GM18499 (cell line): ENCODE results near the gene CCDC74B.
A peak's percentile ranks its signal among the peaks of the same experiment; 100 is the strongest.
"Not testable (repeated sequence)": the region's sequence is repeated elsewhere in the genome, so short reads cannot be mapped to it uniquely, and the experiment has no call there.

Experiments used
- ATAC-seq: cut with Tn5 transposase; IDR thresholded peaks from one replicate; pipeline ENCODE4 v1.9.1; 2021; ENCODE audit warnings: moderate number of reproducible peaks; ENCODE audit not compliant: insufficient read depth, unreplicated experiment

Gene CCDC74B

DNA sequence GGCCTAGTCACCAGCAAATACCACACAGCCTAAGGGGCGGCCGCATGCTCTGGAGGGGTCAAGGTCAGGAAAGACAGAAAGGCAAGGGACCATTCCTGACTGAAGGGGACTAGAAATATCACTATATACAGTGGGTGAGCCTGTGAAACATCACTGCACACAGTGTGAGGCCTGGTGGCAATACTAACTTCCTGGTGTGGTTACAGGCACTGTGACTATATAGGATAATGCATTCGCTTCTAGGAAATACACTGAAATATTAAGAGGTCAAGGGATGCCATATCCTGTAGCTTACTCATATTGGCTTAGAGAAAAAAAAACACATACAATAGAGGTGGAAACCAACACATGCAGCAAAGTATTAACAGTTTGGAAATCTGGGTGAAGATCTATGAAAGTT lies 24.3 kb upstream of the CCDC74B start:
- ATAC-seq = not testable (repeated sequence)

DNA sequence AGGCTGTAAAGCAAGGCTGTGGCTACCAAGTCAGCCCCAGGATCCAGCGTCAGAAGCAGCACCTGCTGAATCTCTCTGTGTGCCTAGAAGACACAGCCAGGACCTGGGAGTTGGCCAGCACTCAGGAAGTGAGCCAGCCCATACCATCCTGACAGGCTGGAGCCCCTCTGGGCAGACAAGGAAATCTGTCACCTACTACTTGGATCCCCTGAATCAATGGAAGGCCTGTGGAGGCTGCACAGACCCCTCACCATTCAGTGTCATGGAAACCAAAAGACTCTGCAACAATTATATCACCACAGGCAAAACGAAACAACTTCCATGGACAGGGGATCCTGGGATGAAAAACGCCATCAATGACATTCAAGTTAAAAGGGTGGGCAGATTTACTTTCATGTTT lies 21.7 kb upstream of the CCDC74B start:
- not testable (repeated sequence) for ATAC-seq

DNA sequence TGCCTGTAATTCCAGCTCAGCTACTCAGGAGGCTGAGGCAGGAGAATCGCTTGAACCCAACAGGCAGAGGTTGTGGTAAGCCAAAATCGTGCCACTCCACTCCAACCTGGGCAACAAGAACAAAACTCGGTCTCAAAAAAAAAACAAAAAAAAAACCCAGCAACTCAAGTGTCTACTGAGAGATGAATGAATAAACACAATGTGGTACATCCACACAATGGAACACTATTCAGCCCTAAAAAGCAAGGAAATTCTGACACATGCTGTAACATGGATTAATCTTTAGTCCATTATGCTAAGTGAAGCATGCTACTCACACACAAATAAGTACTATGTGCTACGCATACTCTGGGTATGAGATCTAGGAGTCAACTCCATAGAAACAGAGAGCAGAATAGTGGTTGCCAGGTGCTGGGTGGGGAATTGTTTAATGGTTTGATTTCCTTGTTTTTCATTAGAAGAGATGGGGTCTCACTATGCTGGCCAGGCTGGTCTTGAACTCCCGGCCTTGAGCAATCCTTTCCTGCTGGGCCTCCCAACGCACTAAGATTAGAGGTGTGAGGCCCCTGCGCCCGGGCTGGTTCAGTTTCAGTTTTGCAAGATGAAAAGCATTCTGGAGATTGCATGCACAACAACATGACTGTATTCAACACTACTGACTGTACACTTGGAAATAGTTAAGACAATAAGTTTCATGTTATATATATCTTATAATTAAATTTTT lies 20.5 kb upstream of the CCDC74B start:
- ATAC-seq = no peak

DNA sequence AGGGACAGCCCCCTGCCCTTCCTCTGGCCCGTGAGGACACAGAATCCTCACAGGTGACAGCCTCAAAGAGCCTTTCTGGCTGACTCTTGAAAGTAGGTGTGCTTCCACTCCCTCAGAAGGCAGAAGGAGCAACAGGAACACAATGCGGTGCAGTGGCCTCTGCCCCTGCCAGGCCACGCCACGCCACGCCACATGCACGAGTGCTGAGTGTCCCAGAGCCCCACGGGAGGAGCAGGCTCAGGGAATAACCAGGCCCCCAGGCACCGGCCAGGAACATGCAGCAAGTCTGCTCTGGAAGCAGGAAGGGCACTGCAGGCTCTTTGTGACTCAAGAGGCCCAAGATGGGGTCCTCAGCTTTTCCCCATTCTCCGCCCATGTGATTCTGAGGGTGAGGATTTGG lies 18.1 kb upstream of the CCDC74B start:
- no peak for ATAC-seq

DNA sequence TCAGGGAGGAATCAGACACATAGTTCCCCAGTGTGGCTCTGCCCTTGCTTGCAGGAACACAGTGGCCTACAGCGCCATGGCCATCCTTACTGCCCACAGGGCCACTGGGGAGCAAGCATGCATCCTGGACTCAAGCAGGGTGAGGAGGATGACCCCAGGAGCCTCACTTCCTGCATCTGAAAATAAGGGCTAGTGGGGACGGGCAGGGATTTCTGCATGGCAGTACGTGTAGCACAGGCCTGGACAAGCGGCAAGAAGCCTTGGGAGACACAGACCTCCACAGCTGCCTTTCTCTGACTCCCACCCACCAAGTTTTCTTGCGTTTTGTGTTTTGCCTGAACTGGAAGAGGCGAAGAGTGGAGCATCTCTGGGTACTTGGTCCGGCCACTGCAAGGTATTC lies 17.6 kb upstream of the CCDC74B start:
- not testable (repeated sequence) for ATAC-seq

DNA sequence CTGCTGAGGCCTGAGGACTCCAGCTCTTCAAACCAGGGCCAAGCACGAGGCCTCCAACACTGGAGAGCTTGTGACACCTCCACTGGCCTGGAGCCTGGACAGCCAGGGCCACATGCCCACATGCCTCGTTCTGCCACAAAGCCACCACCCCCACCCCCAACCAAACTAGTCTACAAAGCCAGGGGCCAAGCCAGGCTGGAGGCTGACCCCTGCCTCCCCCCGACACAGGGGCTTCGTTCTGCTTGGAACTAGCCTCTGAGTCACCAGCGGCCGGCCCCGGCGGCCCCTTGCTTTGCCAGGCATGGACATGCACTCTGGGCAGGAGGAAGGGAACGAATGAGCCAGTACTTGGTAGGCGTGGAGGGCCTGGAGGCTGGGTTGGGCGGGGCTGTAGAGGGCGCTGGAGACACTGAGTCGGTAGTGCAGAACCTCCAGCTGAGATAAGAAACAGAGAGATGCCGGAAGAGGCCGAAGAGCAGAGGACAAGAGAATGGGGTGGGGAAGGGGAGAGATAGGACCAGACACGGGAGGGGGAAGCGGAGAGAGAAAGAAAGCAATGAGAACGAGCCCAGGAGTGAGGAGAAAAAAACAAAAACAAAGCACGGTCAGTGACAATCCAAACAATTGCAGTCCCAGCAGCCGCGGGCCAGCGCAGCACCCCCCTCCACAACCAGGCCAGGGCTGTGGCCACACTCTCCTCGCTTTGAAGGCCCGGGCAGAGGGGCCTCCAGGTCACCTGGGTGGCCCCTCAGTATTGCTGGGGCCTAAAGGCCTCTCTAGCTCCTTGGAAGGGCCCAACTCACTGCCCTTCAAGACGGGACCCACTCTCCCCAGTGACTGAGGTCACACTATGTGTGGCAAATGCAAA lies 16.2 kb upstream of the CCDC74B start:
- not testable (repeated sequence) for ATAC-seq

DNA sequence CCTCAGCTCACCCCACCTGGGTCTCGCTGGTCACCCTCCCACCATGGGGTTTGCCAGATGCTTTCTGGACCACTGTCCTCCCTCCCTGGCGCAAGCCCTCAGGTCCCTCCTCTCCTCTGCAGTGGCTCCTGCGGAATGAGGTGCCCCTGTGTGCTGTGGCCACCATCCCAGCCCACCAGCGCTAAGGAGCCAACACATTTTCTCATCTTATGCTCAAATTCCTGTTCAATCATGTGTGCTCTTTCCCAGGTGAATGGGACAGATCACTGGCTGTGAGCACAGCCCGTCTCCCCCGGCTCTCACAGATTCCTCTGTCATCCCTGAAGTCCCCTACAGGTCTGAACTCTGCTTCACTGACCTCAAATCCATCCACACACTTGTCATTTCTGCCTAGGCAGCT lies 15.2 kb upstream of the CCDC74B start:
- no peak for ATAC-seq

DNA sequence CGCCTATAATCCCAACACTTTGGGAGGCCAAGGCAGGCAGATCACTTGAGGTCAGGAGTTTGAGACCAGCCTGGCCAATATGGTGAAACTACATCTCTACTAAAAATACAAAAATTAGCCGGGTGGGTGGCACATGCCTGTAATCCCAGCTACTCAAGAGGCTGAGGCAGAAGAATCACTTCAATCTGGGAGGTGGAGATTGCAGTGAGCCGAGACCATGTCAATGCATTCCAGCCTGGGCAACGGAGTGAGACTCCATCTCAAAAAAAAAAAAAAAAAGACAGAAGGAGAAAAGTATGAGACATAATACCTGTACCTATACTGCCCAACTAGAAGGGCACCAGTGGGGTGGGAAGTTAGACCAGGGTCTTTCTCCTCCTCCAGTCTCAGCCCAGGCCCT lies 14.5 kb upstream of the CCDC74B start:
- ATAC-seq = not testable (repeated sequence)

DNA sequence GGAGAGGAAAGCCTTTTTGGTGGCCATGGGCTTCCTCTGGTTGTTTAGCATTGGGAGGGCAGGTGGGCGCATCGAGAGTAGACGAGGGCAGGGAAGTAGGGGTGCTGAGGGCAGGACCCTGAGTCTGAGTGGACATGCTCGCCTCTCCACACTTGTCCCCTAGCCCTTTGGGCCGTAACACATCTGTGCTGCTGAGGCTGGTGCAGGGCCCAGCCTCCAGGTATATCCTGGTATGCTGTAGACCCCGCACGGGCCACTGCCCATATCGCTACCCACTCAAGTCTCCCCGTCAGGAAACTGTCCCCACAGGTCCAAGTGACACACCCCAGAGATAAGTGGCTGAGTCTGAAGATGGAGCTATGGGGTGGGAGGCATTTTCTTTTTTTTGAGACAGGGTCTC lies 13.7 kb upstream of the CCDC74B start:
- ATAC-seq = no peak

DNA sequence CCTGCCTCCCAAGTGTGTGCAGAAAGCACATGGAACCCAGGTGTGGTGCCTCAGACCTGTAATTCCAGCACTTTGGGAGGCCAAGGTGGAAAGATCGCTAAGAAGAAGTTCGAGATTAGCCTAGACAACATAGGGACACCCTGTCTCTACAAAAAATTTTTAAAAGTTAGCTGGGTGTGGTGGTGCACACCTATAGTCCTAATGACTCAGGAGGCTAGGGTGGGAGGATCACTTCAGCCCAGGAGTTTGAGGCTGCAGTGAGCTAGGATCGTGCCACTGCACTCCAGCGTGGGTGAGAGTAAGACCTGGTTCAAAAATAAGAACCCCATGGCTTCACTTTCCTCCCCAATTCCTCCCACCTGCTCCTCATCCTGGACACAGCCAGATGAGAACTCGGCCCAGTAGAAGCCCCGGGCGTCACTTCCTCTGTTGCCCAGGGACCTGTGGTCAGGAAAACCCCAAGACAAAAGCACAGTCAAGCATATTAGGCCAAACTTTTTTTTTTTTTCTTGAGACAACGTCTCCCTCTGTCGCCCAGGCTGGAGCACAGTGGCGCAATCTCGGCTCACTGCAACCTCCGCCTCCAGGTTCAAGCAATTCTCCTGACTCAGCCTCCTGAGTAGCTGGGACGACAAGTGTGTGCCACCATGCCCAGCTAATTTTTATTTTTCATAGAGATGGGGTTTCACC lies 13.1 kb upstream of the CCDC74B start:
- peak; percentile 91 for ATAC-seq

DNA sequence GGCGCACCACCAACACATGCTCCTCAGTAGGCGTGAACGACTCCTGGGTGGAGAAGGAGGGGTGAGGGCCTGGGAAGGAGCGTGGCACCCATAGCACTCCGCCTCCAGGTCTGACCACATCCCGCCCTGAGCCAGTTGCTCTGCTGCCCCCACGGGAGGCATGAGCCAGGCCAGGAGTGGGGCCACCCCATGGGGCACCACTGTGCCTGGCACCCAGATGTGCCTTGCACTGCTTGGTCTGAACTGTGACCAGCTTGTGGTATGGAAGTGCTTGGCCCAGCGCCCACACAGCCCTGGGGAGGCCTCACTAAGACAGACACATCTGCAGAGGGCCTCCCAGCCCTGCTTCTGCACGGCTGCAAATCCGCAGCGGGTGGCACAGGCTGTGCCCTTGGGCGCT lies 12.4 kb upstream of the CCDC74B start:
- ATAC-seq = not testable (repeated sequence)

DNA sequence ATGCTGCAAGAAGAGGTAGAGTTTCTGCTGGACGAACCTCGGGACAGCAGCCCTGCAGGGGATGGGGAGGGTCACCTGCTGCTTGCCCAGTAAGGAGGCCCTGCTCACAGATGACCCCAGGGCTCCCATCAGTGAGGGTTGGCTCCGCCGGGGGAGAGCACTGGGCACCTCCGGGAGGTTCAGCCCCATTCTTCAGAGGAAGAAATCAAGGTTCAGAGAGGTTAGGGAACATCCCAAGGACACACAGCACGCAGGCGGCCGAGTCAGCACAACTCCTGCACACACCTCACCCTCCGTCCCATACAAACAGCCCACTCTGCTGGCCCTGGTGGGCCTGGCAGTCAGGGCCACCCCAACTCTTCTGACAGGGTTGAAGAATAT lies 11.7 kb upstream of the CCDC74B start:
- ATAC-seq = no peak

DNA sequence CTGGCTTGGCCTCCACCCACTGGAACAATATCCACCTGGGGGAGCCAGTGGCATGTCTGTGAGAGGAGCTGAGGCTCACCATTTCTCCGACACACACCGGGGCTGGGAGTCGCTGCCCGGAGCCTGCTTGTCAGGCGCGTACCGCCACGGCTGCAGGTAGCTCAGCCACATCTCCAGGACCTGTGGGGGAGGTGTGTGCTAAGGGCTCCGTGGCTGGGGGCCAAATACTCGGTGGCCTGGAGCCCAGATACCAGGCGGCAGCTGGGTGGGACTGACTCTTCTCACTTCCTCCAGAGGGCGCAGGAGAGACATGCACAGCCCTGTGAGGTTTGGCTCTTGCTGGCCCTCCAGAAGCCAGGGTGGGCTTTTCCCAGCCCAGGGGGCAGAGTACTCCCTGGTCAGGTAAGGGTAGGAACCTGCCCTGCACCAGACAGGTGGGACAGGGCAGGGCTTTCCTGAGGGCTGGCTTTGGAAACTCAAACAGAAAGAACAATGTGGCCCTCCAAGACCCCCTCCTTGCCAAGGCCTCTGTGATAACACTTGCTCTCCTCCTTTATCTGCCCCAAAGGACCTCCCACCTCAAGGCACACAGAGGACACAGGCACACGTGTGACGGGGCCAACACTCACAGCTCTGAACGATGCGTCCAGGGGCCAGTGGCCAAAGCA lies 11.2 kb upstream of the CCDC74B start:
- ATAC-seq = not testable (repeated sequence)

DNA sequence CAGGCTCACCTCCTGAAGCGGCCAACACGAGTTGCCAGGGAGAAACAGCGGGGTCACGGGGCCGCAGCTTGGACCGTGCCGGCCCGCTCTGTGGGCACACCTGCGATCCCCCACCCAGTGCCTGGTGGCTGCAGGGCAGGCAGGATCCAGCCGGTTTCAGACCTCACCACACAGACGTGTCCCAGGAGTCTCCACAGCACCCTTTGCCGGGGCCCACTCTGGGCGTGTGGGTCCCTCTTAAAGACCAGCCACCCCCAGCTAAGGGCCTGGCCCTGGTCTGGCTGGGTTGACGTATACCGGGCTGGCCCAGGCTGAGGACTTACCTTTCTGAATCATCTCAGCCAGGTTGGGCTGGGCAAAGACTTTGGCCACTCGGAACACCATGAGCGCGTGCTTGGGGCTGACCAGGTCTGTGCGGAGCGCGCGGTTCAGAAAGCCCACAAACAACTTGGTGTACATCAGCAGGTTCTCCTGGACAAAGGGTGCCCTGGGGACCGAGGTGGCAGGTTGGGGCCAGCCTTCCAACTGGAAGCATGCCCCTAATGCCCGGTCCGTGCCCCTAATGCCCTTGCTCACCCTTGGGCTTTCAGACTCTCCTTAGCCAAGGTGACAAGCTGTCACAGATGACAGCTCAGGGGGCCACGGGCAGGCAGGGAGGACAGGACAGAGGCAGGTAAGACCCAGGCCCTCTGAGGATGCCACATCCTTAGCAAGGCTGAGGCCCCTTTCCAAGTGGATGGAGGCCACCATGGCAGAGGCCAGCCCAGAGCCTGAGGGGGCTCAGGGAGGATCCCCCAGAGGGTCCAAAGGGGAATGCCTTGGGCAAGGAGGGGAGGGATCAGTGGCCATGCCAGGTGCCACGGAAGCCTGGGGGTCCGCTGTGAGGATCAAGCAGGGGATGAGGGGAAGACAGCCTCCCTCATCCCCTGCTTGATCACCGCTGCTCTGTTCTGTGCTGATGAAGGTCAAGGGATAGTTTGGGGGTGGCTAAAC lies 10.2 kb upstream of the CCDC74B start:
- ATAC-seq = no peak

DNA sequence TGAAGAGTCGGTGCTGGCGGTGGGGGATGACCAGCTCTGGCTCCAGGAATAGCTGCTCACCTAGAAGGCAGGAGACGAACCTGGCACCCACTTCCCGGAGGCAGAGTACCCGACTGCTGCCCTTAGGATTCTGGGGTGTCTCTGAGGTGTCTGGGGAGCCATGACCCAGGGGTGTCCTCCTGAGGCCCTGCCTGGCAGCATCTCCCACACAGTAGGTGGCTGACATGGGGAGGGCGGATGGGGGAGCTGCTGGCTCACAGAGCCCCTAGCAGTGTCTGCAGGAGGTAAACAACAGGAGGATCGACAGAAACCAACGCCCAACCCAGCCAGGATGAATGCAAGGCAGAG lies 9.5 kb upstream of the CCDC74B start:
- ATAC-seq = not testable (repeated sequence)

DNA sequence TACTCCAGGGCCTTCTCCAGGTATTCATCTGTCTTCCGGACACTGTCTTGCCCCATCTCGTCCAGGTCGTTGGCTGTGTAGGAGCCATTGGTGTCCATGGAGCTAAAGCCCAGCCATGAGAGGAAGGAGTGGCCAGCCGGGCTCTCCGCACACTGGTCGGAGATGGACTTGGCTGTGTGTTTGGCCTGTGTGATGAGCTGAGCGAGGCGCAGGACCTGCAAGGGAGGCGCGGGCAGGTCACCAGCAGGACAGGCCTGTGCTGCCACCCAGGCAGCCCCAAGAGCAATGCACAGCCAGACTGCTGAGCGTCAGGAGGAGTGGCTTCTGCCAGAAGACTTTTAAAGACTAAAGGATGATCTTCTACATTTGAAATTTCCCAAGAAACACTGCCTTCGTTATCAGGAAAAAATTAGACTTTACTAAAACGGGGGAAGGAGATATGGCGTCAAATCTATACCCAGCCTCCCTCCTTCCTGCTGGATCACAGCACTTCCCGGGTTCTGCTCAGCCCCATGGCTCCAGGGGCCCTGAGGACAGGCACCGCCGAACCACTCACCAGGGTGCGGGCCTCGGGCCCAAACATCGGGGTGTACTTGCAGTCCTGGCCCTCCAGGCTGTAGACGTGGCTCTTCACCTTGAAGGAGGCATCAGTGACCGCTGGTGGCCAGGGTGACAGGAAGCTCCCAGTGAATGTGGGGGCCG lies 9.0 kb upstream of the CCDC74B start:
- ATAC-seq = not testable (repeated sequence)

DNA sequence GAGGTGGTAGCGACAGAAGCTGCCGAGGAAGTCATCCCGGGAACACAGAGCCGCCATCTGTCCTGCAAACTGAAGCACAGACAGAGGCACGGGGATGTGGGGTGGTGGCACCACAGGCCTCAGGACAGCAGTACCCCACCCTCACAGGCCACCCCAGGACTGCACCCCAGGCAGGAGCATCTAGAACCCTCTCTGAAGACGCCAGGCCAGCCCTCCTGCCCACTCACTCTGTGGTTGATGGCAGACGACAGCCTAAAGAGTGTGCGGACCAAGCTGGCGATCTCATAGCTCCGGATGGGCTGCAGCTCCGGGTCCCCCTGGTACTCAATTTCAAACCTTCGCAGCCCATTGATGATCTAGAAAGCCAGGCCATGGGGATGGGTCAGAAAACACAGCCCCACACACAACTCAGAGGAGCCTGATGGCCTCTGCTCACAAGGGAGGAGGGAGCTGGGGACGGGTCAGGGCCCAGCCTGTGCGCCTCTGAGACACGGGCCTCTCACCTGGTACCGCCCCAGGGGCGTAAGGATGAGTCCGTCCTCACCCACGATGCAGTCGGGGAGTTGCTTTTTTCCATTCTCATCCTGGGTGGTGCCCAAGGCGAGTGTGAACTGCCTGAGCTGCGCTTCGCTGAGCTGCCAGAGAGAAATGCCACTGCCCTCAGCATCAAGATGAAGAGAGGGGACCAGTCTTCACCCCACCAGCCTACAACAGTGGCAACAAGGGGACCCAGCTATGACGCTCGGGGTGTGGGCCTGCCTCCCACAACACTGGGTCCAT lies 8.1 kb upstream of the CCDC74B start:
- ATAC-seq = no peak

DNA sequence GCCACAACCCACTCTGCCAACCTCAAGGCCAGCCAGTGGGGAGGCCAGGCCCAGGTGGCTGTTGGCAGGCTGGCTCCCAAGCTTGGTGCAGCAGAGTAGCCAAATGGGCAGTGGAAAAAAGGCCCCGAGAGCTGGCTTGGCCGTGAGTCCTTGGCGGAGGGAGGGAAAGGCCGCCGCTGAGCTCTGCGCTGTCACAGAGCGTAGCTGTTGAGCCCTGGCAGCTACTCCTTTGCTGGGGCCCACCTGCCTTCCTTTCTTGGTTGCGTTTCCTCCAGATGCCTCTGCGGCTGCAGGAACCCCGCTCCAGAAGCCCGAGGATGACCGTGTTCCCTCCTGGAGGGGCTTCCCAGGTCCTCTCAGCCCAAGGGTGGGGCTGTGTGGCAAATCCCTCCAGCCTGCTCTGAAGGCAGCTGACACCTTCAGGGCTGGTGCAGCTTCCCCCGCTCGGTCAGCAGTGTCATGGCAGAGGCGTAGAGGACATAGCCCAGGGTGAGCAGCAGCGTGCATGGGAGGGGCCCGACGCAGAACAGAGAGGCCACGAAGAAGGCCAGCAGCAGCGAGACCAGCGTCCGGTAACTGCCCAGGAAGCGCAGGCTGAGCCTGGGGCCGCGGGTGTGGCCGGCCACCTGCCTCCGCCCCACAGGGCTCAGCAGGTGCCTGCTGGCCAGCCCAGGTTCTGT lies 7.4 kb upstream of the CCDC74B start:
- ATAC-seq = not testable (repeated sequence)
